AG09319 (cell line): ENCODE results near the gene LILRB3.
"Not testable (repeated sequence)": the region's sequence is repeated elsewhere in the genome, so short reads cannot be mapped to it uniquely, and the experiment has no call there.

Experiments used
- DNase-seq: peaks from one replicate; pipeline ENCODE4 v3.0.0-alpha.2; 2010; ENCODE audit warnings: low read depth; ENCODE audit errors: extremely low read depth
- CTCF ChIP-seq: IDR thresholded peaks from 2 replicates; pipeline ENCODE4 v1.5.1; 2011; ENCODE audit warnings: low read depth, mild to moderate bottlenecking, inconsistent platforms, low read length, moderate library complexity

Gene LILRB3

GRCh38 chr19:54186351-54186750 is 36.5 kb downstream of the LILRB3 start:
- DNase-seq: no peak

GRCh38 chr19:54183431-54183830 is 39.4 kb downstream of the LILRB3 start:
- no peak for TF ChIP-seq CTCF
- DNase-seq: no peak

More at GRCh38 chr19:54186351-54186750, 36.5 kb downstream of the LILRB3 start:
- TF ChIP-seq CTCF: no peak

- not testable (repeated sequence) for DNase-seq
These were observed 40.9 kb downstream of the LILRB3 start for GRCh38 chr19:54181894-54182293.

- no peak for DNase-seq
- no peak for TF ChIP-seq CTCF
These were observed 42.1 kb downstream of the LILRB3 start for GRCh38 chr19:54180691-54181091.

- peak; percentile 5 for TF ChIP-seq CTCF
- DNase-seq: no peak
These were observed 42.8 kb downstream of the LILRB3 start for GRCh38 chr19:54179921-54180461.

DNA sequence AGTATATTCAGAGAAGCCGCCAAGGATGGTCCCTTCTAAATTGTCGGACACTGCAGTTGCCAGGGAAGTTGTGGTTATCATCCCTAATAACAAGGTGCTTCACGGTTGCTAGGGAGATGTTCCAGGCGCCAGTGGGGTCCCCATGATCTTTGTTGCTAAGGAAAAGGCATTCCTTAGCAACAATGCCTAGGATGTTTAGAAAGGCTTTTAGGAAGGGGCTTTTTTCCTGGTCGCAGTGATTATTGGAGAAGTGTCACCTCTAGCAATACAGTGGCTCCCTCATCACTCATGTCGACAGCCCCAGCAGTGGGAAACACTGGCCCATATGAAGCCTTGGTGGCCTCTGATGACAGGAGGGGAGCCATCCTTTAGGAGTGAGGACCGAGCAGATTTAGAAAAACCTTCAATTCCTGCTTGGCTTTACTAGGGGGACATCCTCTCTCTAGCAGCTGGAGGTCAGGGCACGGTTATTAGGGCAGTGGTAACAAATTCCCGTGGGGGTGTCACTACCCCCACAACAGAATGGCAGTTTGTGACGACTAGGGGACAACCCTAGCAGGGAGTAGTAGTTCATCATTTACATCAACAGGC is 43.5 kb downstream of the LILRB3 start:
- TF ChIP-seq CTCF: no peak

DNA sequence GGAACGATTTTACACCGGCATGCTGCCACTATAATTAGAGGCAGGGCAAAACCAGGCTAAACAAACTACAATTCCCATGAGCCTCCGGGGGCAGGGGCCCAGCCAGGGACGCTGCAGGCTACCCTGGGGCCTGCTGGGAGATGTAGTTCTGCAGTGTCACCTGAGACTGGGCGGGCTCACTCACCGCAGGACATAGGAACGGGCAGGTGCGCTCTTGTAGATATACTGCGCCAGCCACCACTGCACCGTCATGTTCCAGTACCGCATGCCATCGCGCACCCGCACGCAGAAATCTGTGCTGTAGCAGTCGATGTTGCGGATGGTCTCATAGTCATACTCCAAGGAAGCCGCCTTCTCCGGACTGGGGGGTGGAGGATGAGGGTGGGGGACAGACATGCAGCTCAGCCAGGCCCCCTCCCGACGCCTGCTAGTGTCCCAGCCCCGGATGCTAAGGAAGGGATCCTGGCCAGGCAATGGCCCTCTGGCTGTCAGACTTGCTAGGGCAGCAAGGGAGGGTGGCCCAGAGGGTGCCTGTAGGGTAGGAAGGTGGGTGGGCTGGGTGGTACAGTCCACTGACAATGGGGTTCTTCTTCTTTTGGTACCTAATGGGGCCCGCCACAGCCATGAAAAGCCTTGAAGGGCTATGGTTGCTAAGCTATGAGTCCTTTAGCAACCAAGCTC is 44.1 kb downstream of the LILRB3 start:
- TF ChIP-seq CTCF: no peak
- DNase-seq: no peak

More for the DNA sequence above, 43.5 kb downstream of the LILRB3 start:
- no peak for DNase-seq
